Right kidney (tissue), 1 donor: ENCODE measurements around the gene TGM2.

Source experiments
- DNase-seq: peaks from one replicate; pipeline ENCODE4 v3.0.0-alpha.2; 2016

The TGM2 gene

DNA sequence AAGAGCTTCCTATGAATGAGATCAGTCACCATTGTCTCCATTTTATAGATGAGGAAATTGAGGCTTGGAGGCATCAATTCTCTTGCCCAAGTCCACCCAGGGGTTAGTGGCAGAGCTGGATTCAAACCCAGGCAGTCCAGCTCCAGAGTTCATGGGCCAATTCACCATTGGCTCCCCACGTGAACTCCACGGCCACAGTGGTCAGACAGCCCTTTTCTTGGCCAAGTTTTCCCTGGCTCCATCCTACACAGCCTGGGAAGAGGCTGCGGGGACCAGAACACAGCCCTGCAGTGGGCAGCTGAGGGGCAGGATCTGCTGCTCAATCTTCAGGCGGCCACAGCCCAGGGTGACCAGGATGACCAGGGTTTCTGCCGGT, 20.5 kb downstream of the TGM2 start:
- no peak for DNase-seq

DNA sequence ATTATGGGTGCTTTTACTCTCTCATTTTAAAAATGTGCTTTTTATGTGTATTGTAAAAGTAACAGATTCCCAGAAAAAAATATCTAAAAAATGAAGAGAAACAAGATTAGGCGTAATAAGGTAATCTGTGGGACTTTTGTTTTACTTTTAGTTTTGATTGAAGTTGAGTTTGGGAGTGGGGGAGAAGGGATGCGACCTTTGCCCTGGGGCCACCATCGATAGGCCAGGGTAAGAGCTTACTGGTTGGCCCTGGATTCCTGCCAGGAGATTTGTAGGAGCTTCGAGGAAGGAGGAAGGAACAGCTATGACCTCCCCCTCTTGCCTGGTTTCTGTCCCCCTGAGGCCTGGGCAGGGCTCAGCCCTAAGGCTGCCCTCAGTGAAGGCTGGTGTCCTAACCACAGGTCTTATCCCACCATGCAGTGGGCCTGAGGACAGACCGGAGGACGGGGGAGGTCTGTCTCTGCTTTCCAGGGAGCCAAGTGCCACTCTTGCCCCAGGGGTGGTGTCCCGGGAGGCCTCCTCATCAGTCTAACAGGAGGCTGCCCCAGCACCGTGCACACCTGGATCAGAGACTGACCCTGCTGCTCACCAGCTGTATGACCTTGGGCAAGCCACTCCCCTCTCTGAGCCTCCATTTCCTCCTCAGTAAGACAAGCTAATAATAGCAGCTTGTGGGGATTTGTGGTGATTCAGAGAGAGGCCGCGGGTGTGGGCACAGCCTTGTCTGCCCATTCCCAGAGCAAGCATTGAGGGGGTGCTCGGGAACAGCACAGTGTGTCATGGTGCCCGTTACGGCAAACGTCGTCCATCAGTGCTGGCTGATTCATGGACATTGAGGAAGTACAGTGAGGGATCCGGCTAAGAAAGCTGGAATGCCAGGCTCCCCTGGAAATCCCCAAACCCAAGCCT, 21.2 kb downstream of the TGM2 start:
- no peak for DNase-seq

DNA sequence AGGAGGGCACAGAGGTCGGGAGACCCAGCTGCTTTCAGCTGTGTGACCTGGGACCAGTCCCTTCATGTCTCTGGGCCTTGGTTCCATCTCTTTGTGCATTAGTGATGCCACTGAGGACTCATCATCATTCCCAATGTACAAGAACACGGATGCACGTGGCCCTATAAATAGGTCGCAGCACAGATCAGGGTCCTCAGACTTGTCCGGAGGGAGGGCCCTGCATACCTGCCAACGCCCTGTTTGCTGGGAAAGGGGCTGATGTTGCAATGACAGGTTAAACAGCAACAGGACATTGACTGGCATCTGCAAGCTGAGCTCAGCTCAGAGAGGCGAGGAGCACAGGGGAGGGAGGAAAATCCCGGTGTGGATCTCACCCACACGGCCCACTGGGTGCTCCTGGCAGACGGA, 21.8 kb downstream of the TGM2 start:
- DNase-seq, result no peak

DNA sequence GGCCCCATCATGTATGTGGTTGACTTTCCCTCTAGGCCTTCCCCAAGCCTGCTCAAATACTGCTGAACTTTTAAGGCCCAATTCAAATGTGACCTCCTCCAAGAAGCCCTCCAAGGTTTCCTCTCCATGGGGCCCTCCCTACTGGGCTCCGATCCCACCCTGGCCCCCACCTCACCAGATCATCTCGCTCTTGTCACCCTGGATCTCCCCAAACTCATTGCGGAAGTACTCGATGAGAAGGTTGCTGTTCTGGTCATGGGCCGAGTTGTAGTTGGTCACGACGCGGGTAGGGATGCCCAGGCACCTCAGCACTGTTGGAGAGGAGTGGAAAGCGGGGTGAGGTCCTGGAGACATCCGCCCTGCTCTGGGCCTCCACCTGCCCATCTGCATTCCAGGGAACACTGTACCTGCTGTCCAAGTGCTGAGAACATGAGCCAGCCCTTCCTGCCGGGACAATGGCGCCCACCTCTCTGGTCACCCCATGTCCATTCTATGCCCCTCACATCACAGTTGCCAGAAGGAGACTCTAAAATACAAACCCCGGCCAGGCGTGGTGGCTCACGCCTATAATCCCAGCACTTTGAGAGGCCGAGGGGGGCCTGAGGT, 23.1 kb downstream of the TGM2 start:
- no peak for DNase-seq

DNA sequence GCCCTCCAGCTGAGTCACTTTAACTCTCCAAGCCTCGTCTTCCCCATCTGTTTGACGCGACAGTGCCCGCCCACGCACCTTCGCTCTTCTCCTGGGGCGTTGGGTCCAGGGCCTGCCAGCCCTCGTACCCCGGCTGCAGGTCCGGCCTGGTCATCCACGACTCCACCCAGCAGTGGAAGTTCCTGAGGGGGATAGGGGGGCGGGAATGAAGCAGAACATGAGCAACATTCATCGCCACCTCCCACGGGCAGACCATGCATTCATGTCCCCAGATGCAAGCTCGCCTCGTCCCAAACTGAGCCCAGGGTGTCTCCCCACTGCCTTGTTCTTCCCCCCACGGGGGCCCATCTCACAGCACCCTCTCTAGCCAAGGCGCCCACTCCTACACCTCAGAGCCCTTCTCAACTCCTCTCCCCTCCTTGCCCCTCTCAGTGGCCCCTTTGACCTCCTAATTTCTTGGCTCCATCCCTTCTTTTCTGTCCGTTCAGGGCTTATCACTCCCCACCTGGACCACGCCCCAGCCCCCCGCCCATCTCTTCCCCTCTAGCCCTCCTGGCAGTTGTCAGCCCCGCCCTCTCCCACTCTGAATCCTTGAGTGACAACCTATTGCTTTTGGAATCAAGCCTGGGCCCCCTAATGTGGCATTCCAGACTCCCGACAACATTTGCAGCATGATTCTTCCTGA, 23.7 kb downstream of the TGM2 start:
- no peak for DNase-seq

DNA sequence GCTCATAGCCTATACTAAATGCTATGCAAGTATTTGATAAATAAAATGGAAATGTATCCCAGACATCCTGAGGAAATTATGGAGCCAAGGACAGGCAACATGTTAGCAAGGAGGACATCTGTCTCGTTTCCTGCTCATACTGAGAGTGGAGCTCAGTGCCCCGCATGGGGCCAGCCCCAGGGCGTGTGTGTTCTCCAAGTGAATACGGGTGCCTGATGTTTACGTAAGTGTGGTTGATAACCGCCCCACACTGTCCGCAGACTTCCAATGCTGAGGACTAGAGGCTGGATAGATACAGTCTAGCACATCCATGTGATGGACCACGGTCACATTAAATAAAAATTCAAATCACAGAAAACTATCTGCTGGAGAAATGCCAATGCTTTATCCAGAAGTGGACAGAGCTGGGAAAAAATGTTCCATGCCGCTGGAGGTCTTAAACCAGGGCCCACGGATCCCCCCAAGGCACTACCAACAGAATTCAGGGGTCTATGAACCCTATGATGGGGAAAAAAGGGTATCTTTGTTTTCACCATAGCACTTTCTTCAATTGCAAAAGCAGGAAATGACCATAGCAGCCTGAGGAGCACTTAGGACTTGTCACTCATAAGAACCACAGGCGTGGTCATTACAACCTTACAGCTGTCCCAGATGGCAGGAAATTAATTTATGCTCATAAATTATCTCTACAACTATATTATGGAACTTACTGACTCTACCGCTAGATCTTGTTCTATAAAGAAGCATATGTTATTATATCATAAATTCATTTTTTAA, 24.9 kb downstream of the TGM2 start:
- DNase-seq, result no peak

DNA sequence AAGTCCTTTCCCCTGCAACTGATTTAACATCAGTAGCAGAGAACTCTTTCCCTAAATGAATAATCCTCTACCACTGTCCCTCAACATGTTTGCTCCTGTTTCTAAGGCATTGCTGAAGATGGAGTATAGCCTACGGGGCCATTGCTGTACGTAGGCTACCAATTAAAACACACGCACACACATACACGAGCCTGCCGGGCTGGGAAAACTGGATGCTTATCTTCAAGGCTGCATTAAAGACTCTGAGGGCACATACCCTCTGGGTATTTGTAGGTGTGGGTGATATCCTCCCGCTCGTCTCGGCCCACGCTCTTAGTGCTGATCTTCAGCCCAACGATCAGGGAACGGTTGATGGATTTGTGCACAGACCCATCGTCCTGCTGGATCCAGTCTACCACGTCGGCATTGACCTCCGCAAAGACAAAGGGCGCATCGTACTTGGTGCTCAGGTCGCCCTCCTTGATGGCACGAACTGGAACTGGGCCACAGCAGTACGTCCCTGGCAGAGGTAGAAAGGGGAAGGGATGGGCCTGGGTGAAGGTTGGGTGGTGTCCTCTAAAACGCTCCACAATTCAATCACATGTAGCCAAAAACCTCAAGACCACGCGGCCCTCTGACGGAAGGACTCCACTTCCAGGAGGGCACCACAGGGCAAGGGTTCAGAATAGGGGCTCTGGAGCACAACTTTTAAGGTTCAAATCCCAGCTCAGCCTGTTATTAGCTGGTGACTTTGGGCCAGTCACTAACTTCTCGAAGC, 25.7 kb downstream of the TGM2 start:
- no peak for DNase-seq

DNA sequence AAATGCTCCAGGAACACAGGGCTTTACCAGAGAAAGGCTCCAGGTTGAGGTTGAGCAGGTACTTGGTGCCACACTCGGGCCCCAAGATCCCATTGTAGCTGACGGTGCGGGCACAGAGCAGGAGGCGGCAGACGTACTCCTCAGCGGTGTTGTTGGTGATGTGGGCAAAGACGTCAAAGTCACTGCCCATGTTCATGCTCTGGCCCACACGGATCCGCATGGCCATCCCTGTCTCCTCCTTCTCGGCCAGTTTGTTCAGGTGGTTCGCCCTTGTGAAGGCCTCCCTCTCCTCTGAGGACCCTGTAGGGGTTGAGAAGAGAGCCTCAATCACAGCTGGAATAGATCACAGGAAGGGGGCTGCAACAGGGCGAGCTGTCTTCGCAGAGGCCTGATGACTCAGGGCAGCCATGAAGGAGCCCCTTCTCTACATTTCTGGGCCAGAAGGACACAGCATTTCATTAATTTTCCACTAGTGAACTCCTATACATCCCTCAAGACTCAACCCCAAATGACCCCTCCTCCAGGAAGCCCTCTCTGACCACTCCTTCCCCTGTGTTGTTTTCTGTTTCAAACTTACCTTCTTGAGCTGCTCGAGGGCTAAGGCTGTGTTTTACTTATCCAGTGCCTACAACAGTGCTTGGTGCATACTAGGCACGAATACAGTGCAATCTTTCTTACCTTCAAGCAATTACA, 26.8 kb downstream of the TGM2 start:
- DNase-seq, result no peak

DNA sequence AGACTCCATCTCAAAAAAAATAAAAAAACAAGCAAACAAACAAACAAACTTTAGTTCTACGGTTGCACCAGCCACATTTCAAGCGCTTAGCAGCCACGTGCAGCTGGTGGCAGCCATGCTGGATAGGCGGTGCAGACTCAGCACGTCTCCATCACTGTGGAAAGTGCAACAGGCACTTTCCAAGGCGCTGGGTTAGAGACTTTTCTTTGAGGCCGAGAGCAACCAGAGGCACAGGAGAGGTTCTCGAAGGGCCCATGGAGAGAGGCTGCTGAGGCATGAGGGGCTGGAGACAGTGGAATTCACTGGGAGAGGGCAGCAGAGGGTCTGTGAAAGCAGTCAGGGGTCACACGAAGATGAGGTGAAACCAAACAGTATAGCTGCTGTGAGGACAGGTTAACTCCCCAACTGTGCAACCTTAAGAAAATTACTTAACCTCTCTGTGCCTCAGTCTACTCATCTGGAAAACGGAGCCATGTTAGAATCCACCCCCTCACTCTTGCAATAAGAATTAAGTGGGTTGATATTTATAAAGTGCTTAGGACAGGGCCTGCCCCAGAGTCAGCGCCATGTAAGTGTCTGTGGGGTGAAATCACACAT, 27.5 kb downstream of the TGM2 start:
- no peak for DNase-seq

DNA sequence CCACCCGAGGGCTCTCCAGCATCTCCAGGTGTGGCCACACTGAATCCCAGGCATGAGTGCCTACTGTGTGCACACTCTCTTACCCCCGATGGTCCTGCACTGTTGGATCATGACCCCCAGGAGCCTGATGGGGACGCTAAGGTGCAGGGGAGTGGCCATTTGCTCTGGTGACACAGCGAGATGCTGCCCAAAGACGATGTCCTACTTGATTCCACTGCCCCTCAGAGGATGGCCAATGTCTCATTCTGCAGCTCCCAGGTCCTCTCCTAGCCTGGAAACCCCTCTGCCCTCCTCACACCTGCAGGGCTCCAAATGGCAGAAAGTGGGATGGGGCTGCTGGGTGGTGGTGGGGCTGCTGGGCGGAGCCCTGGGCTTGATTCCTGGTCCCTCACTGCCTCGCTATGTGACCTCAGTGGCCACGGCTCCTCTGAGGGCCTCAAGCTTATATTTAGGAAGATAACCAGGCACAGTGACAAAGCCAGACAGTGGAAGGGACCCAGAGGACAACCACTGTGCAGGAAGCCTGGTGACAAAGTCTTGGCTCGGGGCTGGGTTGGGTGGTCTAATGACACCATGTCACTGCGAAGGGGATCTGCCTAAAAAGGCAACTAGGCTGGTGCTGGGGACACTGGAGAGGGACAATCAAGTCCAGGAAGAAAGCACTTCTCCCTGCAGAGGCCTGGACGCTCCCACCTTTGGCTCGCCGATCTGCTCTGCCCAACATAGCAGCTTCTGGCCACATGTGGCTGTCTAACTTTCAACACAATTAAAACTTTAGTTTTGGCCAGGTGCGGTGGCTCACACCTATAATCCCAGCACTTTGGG, 28.4 kb downstream of the TGM2 start:
- no peak for DNase-seq

DNA sequence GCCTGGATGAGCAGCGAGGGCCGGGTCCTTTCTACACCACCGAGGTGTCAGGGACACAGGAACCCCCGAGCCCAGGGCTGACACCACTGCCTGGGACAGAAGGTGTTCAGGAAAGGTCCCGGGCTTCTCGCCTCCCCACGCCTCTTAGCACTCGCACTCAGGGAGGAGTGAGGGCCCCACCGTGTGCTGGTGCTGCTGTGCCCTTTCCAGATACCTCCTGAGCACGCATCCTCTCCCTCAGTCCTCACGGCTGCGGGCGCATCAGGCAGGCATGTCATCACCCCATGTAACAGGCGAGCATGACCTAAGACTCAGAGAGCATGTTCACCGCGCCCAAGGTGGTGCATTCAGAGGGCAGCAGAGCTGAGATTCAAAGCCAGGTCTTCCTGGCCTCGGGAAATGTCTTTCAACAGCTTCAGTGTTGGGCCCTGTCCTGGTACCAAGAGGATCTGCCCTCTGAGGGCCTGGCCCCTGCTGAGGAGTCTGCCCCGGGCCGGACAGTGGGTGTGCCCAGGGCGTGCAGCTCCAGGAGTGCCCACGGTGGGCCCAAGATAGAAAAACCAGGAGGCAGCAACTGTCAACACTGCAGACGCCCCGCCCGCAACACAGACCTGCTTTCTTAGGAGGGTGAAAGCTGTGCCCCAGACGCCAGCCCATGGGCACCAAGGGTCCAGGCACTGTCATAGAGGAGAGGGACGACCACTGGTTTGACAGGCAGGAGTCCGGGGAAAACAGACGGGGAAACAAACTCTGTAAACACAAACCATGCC, 29.2 kb downstream of the TGM2 start:
- DNase-seq, result no peak

DNA sequence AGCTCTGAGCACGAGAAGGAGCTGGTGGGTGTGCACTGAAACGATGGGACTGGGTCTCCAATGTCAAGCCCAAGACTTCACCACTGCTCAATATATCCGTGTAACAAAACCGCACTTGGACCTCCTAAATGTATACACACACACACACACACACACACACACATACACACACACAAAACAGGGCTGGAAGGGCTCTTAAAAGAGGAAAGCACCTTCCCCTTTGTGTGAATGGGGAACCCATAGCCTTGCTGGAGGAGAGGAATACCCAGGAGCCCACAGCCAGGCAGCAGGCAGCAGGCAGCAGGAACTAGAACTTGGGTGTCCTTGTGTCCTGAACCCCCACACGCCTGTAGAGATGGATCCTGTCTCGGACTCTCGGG, 29.8 kb downstream of the TGM2 start:
- DNase-seq, result no peak

DNA sequence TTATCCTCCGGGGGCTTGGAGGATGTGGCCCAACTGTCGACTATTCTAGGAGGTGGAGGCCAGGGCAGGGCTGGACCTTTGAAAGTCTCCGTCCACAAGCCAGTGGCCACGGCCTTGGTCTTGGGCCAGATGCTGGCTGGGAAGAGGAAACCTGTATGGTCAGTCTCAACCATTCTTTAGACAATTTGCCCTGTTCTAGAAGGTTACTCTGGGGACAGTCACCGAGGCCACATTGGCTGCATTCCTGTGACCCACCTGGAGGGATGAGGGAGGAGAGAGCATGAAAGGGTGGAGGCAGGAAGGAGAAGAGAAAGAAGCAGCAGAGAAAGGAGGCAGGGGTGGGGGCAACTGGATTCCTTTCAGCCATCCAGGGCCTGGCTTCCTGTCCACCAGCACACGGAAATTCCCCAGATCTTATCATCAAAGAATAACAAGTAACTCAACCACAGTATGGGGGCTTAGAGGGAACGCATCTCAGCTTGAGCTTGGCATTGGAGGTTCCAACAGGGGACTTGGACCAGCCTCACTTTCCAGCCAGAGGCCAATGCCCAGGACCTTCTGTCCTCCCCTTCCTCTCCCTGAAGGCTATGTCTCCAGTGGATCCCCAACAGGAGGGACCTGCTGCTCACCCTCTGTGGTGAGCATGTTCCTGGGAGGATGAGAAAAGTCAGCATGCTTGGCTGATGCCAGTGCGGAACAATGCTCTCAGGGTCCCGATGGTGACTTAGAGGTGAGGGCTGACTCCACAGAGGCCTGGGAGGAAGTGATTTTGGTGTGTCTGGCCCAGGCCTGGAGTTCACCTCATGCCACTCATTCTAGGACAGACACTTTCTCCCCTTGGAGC, 30.4 kb downstream of the TGM2 start:
- no peak for DNase-seq

DNA sequence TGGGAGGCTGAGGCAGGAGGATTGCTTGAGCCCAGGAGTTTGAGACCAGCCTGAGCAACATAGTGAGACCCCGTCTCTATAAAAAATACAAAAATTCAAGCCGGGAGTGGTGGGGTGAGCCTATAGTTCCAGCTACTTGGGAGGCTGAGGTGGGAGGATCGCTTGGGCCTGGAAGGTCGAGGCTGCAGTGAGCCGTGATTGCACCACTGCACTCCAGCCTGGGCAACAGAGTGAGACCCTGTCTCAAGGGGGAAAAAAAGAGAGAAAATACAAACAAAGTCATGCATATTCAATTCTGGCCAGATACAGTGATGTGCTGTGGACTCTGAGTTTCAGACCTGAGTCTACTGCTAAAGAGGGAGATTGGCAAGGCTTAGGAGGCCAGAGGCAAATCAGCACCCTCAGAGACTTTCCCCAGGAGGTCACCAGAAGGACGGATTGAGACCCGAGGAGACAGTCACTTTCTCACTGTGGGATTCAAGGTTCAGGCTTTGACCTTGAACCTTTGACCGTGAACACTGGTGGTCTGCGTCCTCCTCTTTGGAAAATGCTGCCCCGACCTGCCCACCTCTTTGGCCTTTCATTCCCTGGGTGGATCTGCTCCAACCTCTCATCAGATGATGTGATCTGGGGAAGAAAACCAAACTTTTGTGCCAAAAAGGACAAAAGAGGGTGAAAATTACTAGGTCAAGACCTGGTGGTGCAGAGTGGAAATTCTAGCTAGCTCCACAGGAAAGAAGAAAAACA, 31.2 kb downstream of the TGM2 start:
- DNase-seq, result no peak

DNA sequence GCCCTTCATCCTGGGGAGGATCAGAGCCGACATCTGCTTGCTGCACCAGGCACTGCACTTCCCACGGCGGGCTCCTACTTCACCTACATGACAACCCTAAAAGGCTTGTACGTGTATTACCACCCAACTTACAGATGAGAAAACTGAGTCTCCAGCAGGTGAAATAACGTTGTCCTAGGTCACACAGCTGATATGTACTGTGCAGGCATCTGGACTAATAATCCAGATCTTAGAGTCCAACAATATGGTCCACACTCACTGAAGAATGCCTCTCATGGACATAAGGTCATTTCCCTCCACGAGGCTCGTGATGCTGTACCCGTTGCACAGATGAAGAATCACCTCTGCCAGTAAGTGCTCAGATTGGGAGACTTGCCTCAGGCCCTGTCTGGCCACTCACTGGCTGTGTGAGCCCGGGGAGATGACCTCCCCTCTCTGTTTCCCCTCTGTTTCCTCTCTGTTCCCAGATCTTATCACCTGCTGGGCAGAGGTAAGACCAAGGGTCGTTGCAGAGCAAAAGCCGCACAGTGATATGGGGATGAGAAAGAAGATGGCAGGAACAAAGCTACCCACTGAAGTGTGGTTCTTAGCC, 32.1 kb downstream of the TGM2 start:
- no peak for DNase-seq

DNA sequence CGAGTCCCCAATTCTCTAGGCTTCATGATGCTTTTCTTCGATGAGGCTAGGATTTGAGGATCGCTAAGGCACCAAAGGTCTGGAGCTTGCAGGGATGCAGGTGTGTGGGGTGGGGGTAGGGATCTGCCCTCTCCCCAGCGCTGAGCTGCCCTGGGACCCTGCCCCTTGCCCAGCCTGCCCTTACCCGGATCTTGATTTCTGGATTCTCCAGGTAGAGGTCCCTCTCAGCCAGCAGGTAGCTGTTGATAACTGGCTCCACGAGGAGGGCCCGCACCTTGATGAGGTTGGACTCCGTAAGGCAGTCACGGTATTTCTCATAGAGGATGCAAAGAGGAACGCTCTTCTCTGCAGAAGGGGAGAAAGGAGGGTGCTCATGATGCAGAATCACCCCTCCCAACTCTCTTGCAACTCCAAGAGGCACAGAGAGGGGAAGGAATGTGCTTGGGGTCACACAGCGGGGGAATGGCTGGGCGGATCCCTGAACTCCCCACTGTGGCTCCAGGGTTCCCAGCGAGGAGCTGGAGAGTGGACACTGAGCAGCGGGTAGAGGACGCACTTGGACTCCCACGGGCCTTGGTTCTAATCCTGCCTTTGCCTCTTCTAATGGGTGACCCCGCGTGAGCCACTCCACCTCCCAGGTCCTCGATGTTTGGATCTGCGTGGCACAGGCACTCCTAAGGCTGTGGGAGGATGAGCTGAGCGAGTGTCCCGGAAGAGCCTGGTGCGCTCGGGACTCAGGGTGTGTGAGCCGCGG, 32.7 kb downstream of the TGM2 start:
- DNase-seq, result no peak
